Neural cell (in vitro differentiated cells): ENCODE measurements around the gene HSD17B14. TPM values are rescaled to one million over a fixed set of nuclear protein-coding genes. Genes with fewer than 3 reads are reported as not detected.

Source experiments
- H2AFZ ChIP-seq: fragments of 200-600, 300-800 bp; sonication (generic), shearing (Covaris generic); 2 replicates; pipeline ENCODE4 v1.6.0; 2014; ENCODE audit warnings: low read depth, mild to moderate bottlenecking, antibody characterized with exemption, low read length, moderate library complexity
- H3F3A ChIP-seq: fragments of 200-600 bp; shearing (Covaris generic); 2 replicates; pipeline ENCODE4 v1.6.1; 2016; ENCODE audit warnings: mild to moderate bottlenecking, moderate library complexity, mixed read lengths, antibody characterized with exemption, low read length; ENCODE audit not compliant: insufficient read depth, poor library complexity, severe bottlenecking
- H3K27ac ChIP-seq: fragments of 200-600, 300-800 bp; sonication (generic), shearing (Covaris generic); 2 replicates; pipeline ENCODE4 v1.5.1; 2014; ENCODE audit warnings: mild to moderate bottlenecking, low read length, moderate library complexity
- H3K27me3 ChIP-seq: fragments of 300-800, 200-600 bp; sonication (generic), shearing (Covaris generic); 2 replicates; pipeline ENCODE4 v1.6.0; 2014; ENCODE audit warnings: mild to moderate bottlenecking, low read depth, low read length, moderate library complexity; ENCODE audit not compliant: insufficient read depth
- H3K36me3 ChIP-seq: fragments of 300-800, 200-600 bp; sonication (generic), shearing (Covaris generic); 2 replicates; pipeline ENCODE4 v1.5.1; 2014; ENCODE audit warnings: mild to moderate bottlenecking, antibody characterized with exemption, low read length, moderate library complexity; ENCODE audit not compliant: insufficient read depth
- H3K4me2 ChIP-seq: fragments of 300-800, 200-600 bp; sonication (generic), shearing (Covaris generic); 2 replicates; pipeline ENCODE4 v1.6.0; 2014; ENCODE audit warnings: mild to moderate bottlenecking, low read length
- H3K4me3 ChIP-seq: fragments of 300-800, 200-600 bp; sonication (generic), shearing (Covaris generic); 2 replicates; pipeline ENCODE4 v1.5.1; 2014; ENCODE audit warnings: mild to moderate bottlenecking, low read length, moderate library complexity
- H3K79me2 ChIP-seq: fragments of 200-600 bp; shearing (Covaris generic); replicated peaks from 2 replicates; pipeline ENCODE4 v1.6.0; 2014; ENCODE audit warnings: mild to moderate bottlenecking, low read length, moderate library complexity; ENCODE audit not compliant: insufficient read depth
- H3K9ac ChIP-seq: fragments of 300-800, 200-600 bp; sonication (generic), shearing (Covaris generic); 2 replicates; pipeline ENCODE4 v1.6.1; 2016; ENCODE audit warnings: mild to moderate bottlenecking, low read length, mixed read lengths
- H3K9me2 ChIP-seq: fragments of 200-600 bp; shearing (Covaris generic); 2 replicates; pipeline ENCODE4 v1.6.1; 2016; ENCODE audit warnings: mild to moderate bottlenecking, low read length, mixed read lengths; ENCODE audit not compliant: insufficient read depth
- H3K9me3 ChIP-seq: fragments of 200-600, 300-800 bp; sonication (generic), shearing (Covaris generic); 2 replicates; pipeline ENCODE4 v1.6.1; 2016; ENCODE audit warnings: mild to moderate bottlenecking, mixed run types, low read length, moderate library complexity, mixed read lengths
- H4K20me1 ChIP-seq: fragments of 200-600 bp; shearing (Covaris generic); 2 replicates; pipeline ENCODE4 v1.6.1; 2016; ENCODE audit warnings: mild to moderate bottlenecking, mixed run types; ENCODE audit not compliant: insufficient read depth
- EP300 ChIP-seq: fragments of 450-650 bp; conservative IDR thresholded peaks from 2 replicates; pipeline ENCODE4 v1.6.1; 2014; ENCODE audit warnings: antibody characterized with exemption, mild to moderate bottlenecking, moderate library complexity; ENCODE audit not compliant: poor library complexity, severe bottlenecking
- EZH2 ChIP-seq: fragments of 200-600, 300-800 bp; shearing (Covaris generic), sonication (generic); IDR thresholded peaks from 2 replicates; pipeline ENCODE4 v1.6.1; 2014; ENCODE audit warnings: antibody characterized with exemption, low read length, borderline replicate concordance, mild to moderate bottlenecking; ENCODE audit not compliant: insufficient read depth, poor library complexity, severe bottlenecking
- MXI1 ChIP-seq: fragments of 450-650 bp; conservative IDR thresholded peaks from 2 replicates; pipeline ENCODE4 v1.6.1; 2014; ENCODE audit warnings: antibody characterized with exemption, mild to moderate bottlenecking; ENCODE audit not compliant: poor library complexity, severe bottlenecking
- POLR2AphosphoS5 ChIP-seq: IDR thresholded peaks from 2 replicates; pipeline ENCODE4 v1.6.1; 2012
- RAD21 ChIP-seq: fragments of 450-650 bp; conservative IDR thresholded peaks from 2 replicates; pipeline ENCODE4 v1.6.1; 2014; ENCODE audit warnings: antibody characterized with exemption, mild to moderate bottlenecking, moderate library complexity
- SMC3 ChIP-seq: fragments of 450-650 bp; conservative IDR thresholded peaks from 2 replicates; pipeline ENCODE4 v1.6.1; 2014; ENCODE audit warnings: antibody characterized with exemption, mild to moderate bottlenecking, moderate library complexity; ENCODE audit not compliant: poor library complexity
- TAF1 ChIP-seq: IDR thresholded peaks from 2 replicates; pipeline ENCODE4 v1.6.1; 2012; ENCODE audit warnings: low read depth
- polyA plus RNA-seq: library from polyadenylated mRNA; depleted of rRNA; stranded (reverse); fragments of >200 nt; gene quantifications from 2 replicates; pipeline ENCODE4 v1.2.3, GENCODE V29; 2014
- TF ChIP-seq, protein P1 (sequence below): IDR thresholded peaks from 2 replicates; pipeline ENCODE4 v1.6.1; 2012; ENCODE audit warnings: borderline replicate concordance
- TF ChIP-seq, protein P2 (sequence below): fragments of 450-650 bp; IDR thresholded peaks from 2 replicates; pipeline ENCODE4 v1.5.1; 2014; ENCODE audit warnings: antibody characterized with exemption, mild to moderate bottlenecking, moderate library complexity; ENCODE audit not compliant: poor library complexity, severe bottlenecking

Gene HSD17B14
- polyA plus RNA-seq, 1 donor from 2014 or later: 0.40 TPM

DNA sequence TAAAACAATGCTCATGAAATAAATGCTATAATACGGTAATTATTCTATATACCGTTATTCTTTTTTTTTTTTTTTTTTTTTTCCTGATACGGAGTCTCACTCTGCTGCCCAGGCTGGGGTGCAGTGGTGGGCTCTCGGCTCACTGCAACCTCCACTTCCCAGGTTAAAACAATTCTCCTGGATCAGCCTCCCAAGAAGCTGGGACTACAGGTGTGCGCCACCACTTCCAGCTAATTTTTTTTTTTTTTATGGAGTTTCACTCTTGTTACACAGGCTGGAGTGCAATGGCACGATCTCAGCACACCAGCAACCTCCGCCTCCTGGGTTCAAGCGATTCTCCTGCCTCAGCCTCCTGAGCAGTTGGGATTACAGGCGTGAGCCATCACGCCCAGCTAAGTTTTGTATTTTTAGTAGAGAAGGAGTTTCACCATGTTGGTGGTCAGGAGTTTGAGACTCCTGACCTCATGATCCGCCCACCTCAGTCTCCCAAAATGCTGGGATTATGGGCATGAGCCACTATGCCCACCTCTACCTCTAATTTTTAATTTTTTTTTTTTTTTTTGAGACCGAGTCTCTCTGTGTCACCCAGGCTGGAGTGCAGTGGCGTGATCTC is 42.8 kb upstream of the HSD17B14 start:
- no peak overlapping the region for H3K27ac ChIP-seq
- no peak overlapping the region for H3K9ac ChIP-seq
- TF ChIP-seq RAD21 (no peak), EZH2 (no peak), EP300 (no peak), MXI1 (no peak), TAF1 (no peak), POLR2AphosphoS5 (no peak), SMC3 (no peak)
- TF ChIP-seq, protein P1, sequence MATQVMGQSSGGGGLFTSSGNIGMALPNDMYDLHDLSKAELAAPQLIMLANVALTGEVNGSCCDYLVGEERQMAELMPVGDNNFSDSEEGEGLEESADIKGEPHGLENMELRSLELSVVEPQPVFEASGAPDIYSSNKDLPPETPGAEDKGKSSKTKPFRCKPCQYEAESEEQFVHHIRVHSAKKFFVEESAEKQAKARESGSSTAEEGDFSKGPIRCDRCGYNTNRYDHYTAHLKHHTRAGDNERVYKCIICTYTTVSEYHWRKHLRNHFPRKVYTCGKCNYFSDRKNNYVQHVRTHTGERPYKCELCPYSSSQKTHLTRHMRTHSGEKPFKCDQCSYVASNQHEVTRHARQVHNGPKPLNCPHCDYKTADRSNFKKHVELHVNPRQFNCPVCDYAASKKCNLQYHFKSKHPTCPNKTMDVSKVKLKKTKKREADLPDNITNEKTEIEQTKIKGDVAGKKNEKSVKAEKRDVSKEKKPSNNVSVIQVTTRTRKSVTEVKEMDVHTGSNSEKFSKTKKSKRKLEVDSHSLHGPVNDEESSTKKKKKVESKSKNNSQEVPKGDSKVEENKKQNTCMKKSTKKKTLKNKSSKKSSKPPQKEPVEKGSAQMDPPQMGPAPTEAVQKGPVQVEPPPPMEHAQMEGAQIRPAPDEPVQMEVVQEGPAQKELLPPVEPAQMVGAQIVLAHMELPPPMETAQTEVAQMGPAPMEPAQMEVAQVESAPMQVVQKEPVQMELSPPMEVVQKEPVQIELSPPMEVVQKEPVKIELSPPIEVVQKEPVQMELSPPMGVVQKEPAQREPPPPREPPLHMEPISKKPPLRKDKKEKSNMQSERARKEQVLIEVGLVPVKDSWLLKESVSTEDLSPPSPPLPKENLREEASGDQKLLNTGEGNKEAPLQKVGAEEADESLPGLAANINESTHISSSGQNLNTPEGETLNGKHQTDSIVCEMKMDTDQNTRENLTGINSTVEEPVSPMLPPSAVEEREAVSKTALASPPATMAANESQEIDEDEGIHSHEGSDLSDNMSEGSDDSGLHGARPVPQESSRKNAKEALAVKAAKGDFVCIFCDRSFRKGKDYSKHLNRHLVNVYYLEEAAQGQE: no peak
- TF ChIP-seq, protein P2, sequence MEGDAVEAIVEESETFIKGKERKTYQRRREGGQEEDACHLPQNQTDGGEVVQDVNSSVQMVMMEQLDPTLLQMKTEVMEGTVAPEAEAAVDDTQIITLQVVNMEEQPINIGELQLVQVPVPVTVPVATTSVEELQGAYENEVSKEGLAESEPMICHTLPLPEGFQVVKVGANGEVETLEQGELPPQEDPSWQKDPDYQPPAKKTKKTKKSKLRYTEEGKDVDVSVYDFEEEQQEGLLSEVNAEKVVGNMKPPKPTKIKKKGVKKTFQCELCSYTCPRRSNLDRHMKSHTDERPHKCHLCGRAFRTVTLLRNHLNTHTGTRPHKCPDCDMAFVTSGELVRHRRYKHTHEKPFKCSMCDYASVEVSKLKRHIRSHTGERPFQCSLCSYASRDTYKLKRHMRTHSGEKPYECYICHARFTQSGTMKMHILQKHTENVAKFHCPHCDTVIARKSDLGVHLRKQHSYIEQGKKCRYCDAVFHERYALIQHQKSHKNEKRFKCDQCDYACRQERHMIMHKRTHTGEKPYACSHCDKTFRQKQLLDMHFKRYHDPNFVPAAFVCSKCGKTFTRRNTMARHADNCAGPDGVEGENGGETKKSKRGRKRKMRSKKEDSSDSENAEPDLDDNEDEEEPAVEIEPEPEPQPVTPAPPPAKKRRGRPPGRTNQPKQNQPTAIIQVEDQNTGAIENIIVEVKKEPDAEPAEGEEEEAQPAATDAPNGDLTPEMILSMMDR: no peak
- no peaks in the 10 kb centered on the region for H3K9me3 ChIP-seq
- H4K20me1 ChIP-seq: no peaks in the 10 kb centered on the region
- peaks cover 3% of the 10 kb centered on the region for H3K36me3 ChIP-seq
- H3K27me3 ChIP-seq: no peaks in the 10 kb centered on the region
- no peaks in the 10 kb centered on the region for H3F3A ChIP-seq
- no peak overlapping the region for H2AFZ ChIP-seq
- H3K9me2 ChIP-seq: no peaks in the 10 kb centered on the region
- H3K79me2 ChIP-seq: peaks cover 19% of the 10 kb centered on the region
- no peak overlapping the region for H3K4me3 ChIP-seq
- H3K4me2 ChIP-seq: no peak overlapping the region

DNA sequence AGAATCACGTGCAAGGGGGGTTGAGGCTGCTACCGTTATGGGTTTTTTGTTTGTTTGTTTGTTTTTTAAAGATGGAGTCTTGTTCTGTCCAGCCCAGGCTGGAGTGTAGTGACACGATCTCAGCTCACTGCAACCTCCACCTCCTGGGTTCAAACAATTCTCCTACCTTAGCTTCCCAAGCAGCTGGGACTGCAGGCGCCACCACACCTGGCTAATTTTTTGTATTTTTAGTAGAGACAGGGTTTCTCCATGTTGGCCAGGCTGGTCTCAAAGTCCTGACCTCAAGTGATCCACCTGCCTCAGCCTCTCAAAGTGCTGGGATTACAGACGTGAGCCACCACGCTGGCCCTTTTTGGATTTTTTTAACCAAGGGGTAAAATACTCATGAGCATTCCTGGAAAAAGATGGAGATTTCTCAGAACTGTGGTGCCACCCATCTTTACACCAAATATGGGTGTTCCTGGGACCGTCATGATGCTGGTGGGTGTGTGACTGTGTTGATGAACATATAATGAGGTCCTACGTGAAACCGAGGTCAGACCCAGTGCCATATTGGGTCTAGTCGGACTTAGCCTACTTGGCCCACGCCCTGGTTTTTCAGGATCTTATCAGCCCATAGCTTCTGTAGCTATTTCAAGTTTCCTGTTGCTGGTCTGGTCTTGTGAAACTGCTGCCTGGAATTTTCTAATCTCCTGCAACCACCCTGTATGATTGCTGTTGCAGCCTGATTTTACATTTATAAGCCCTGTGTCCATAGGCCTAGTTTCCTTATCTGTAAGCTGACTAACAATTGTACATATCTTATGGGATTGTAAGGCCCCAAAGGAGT is 42.1 kb upstream of the HSD17B14 start:
- H2AFZ ChIP-seq: no peak overlapping the region
- H3K4me3 ChIP-seq: no peak overlapping the region
- H3K27ac ChIP-seq: no peak overlapping the region
- H3K27me3 ChIP-seq: no peaks in the 10 kb centered on the region
- peaks cover 6% of the 10 kb centered on the region for H3K36me3 ChIP-seq
- no peak overlapping the region for H3K4me2 ChIP-seq
- H3K79me2 ChIP-seq: peaks cover 26% of the 10 kb centered on the region
- no peaks in the 10 kb centered on the region for H3K9me2 ChIP-seq
- no peaks in the 10 kb centered on the region for H4K20me1 ChIP-seq
- no peaks in the 10 kb centered on the region for H3F3A ChIP-seq
- no peak overlapping the region for H3K9ac ChIP-seq
- no peak for TF ChIP-seq EP300
- TF ChIP-seq, protein P1: no peak
- H3K9me3 ChIP-seq: no peaks in the 10 kb centered on the region
